Heart right ventricle (tissue), 16 donors: ENCODE measurements around the gene AKNA. TPM values are rescaled to one million over a fixed set of nuclear protein-coding genes. Genes with fewer than 3 reads are reported as not detected.
"Not testable (repeated sequence)": the region's sequence is repeated elsewhere in the genome, so short reads cannot be mapped to it uniquely, and the experiment has no call there.

ENCODE experiments used
- ATAC-seq, 8 donors: fragments of 200-7000 bp; cut with Tn5 transposase; one replicate each; pipeline ENCODE4 v1.9.1; 2020; ENCODE audit warnings: mild to moderate bottlenecking in 8 of 8, moderate library complexity in 8 of 8, moderate number of reproducible peaks in 1 of 8
- DNase-seq, 2 donors: peaks; one replicate each; pipeline ENCODE4 v3.0.0-alpha.2; 2020
- H3K27ac ChIP-seq, 10 donors: fragments of 200-600 bp; sonication (generic) in 2 of 10; one replicate each; pipeline versions ENCODE4 v1.5.0 to v1.8.0; 2020 to 2022; ENCODE audit warnings: mild to moderate bottlenecking in 3 of 10
- H3K27me3 ChIP-seq, 7 donors: fragments of 200-600 bp; one replicate each; pipeline ENCODE4 v1.8.0; 2021 to 2022; ENCODE audit warnings: mild to moderate bottlenecking in 2 of 7
- H3K36me3 ChIP-seq, 9 donors: fragments of 200-600 bp; sonication (generic) in 1 of 9; one replicate each; pipeline versions ENCODE4 v1.5.0 to v1.8.0; 2020 to 2022; ENCODE audit warnings: mild to moderate bottlenecking in 2 of 9
- H3K4me1 ChIP-seq, 9 donors: fragments of 200-600 bp; sonication (generic) in 1 of 9; one replicate each; pipeline versions ENCODE4 v1.5.0 to v1.8.0; 2020 to 2022; ENCODE audit warnings: mild to moderate bottlenecking in 4 of 9
- H3K4me3 ChIP-seq, 10 donors: fragments of 200-600 bp; sonication (generic) in 2 of 10; one replicate each; pipeline versions ENCODE4 v1.5.0 to v1.8.0; 2020 to 2022; ENCODE audit warnings: mild to moderate bottlenecking in 7 of 10, moderate library complexity in 2 of 10
- H3K9me3 ChIP-seq, 11 donors: fragments of 200-600 bp in 10 of 11; sonication (generic) in 2 of 11; one replicate each; pipeline versions ENCODE4 v1.5.0 to v1.8.0; 2013 to 2022; ENCODE audit warnings: mild to moderate bottlenecking in 2 of 11, control low read depth in 1 of 11, moderate library complexity in 1 of 11
- CTCF ChIP-seq, 9 donors: fragments of 200-600 bp; sonication (generic) in 2 of 9; IDR thresholded peaks; one replicate each; pipeline versions ENCODE4 v1.5.0 to v1.8.0; 2021 to 2022; ENCODE audit warnings: antibody characterized with exemption in 9 of 9, mild to moderate bottlenecking in 5 of 9, moderate library complexity in 1 of 9
- WGBS, 2 donors: extraction: QIAGEN DNeasy Blood & Tissue Kit; methylation state at CpG; one replicate each; pipeline ENCODE4 v1.1.7; 2013; ENCODE audit warnings: inconsistent platforms in 1 of 2; 5-methylcytosine and 5-hydroxymethylcytosine counted together
- intact Hi-C, 10 donors: fragments of 100-400 bp; cut with DNase I; formaldehyde crosslinking; loops; one replicate each; pipeline versions ENCODE4 v1.11.1 to v1.14.2; 2022
- polyA plus RNA-seq, 2 donors: library from polyadenylated mRNA; stranded (reverse); fragments of 200-250 nt; gene quantifications; one replicate each; pipeline ENCODE4 v1.2.3, GENCODE V29; 2013
- total RNA-seq, 10 donors: library from RNA; stranded (reverse); fragmentation: NEBNext Ultra II Directional in 3 of 10; extraction: Animal tissue kit (Norgen Biotek cat#: 25700) in 3 of 10; gene quantifications; one replicate each; pipeline versions ENCODE4 v1.2.1 to v1.2.4, GENCODE V29; 2021 to 2023
- donor health status: Arrhythmogenic right ventricular cardiomyopathy.
- donor health status: ischemic (EF 13 %, LVEDD 7.1; RV severe dilation, severe dysfunction).
- donor health status: healthy with polysubstance abuse.
- donor health status: DM: no; HTN: yes; CAD: no.
- donor health status: DM: no; HTN: no; CAD: no.
- donor health status: ischemic (EF 25% LVEDD 6.9; RV normal size, moderate dysfunction).
- donor health status: ischemic (EF 25% LVEDD 5.7; RV mildly dilated, moderate dysfunction).
- donor health status: healthy.
- donor health status: DM: yes; HTN: yes; CAD: no.
- donor health status: Ischemic cardiomyopathy.
- donor health status: ischemic (EF 35%, LVEDD 5.7; RV mildly dilated, moderate dysfunction).
- donor health status: nonischemic (EF 11% LVEDD 7.7; RV severe dilation, severe dysfunction).
- donor health status: DM: yes; HTN: yes; CAD: no.
- donor health status: PGD.
- donor health status: ischemic (EF 29% LVEDD 5.4; RV normal size, mild dysfunction).
- donor health status: nonischemic (EF 23%, LVEDD 6.1; RV moderate dilation, normal function).

AKNA gene
- total and polyA plus RNA-seq, 12 donors, result 2.7 to 20.5 (median 4.6) TPM

- no peak for ATAC-seq
- H3K36me3 ChIP-seq, result no peaks in the 10 kb centered on the region
- intact Hi-C loops, result no loop called here
Measured at GRCh38 chr9:114324492-114324891, 63.3 kb downstream of the AKNA start.

GRCh38 chr9:114323849-114324248, 63.9 kb downstream of the AKNA start:
- H3K27me3 ChIP-seq, result peaks cover 0 to 26% (median 11%) of the 10 kb centered on the region in 7 donors
- not testable (repeated sequence) for ATAC-seq

More at GRCh38 chr9:114324492-114324891, 63.3 kb downstream of the AKNA start:
- no peak overlapping the region for H3K27ac ChIP-seq
- TF ChIP-seq CTCF (IDR thresholded peaks at IDR 0.05), result no peak
- no peaks in the 10 kb centered on the region for H3K9me3 ChIP-seq
- WGBS, 2 donors, result 90 to 91% methylated on average over 8 of the region's 8 CpGs
- no peak for DNase-seq
- H3K27me3 ChIP-seq, result peaks cover 0 to 26% (median 11%) of the 10 kb centered on the region in 7 donors
- no peak overlapping the region for H3K4me3 ChIP-seq
- H3K4me1 ChIP-seq, result no peaks in the 10 kb centered on the region

GRCh38 chr9:114322831-114323531, 64.8 kb downstream of the AKNA start, which contains the start of gene ORM1:
Gene ORM1, plus strand, starts transcription at chr9:114323098. Its CDS starts 36 bp downstream, at chr9:114323134.
- intact Hi-C loops, H3K27ac ChIP-seq, H3K4me1 ChIP-seq, H3K4me3 ChIP-seq, DNase-seq, H3K9me3 ChIP-seq, H3K36me3 ChIP-seq: not testable (repeated sequence)
- WGBS, 2 donors, result 74 to 77% methylated on average over 3 to 4 of the region's 15 CpGs
- peak in 4 of 8 donors; percentile 24 to 56 (median 48) for ATAC-seq
- H3K27me3 ChIP-seq, result peaks cover 0 to 22% (median 10%) of the 10 kb centered on the region in 7 donors

More at GRCh38 chr9:114323849-114324248, 63.9 kb downstream of the AKNA start:
- WGBS, 2 donors, result 72 to 85% methylated on average over 5 to 6 of the region's 6 CpGs
- H3K9me3 ChIP-seq, H3K27ac ChIP-seq, intact Hi-C loops, H3K36me3 ChIP-seq, H3K4me1 ChIP-seq, DNase-seq, H3K4me3 ChIP-seq: not testable (repeated sequence)

- H3K4me1 ChIP-seq, DNase-seq, ATAC-seq, intact Hi-C loops, H3K9me3 ChIP-seq, H3K36me3 ChIP-seq, H3K27ac ChIP-seq, H3K4me3 ChIP-seq: not testable (repeated sequence)
- 75 to 82% methylated on average over 11 to 12 of the region's 12 CpGs for WGBS, 2 donors
- peaks cover 0 to 22% (median 10%) of the 10 kb centered on the region in 7 donors for H3K27me3 ChIP-seq
Measured at GRCh38 chr9:114322160-114322818, 65.5 kb downstream of the AKNA start.

GRCh38 chr9:114321759-114322158, 66.0 kb downstream of the AKNA start:
- 82 to 91% methylated on average over 8 of the region's 8 CpGs for WGBS, 2 donors
- no peak for ATAC-seq

GRCh38 chr9:114320710-114321109, 67.1 kb downstream of the AKNA start:
- WGBS, 2 donors, result 91 to 99% methylated on average over 7 of the region's 7 CpGs
- H3K27ac ChIP-seq, H3K4me3 ChIP-seq, DNase-seq, H3K4me1 ChIP-seq, intact Hi-C loops, ATAC-seq, H3K36me3 ChIP-seq, H3K9me3 ChIP-seq: not testable (repeated sequence)
- peaks cover 0 to 21% (median 10%) of the 10 kb centered on the region in 7 donors for H3K27me3 ChIP-seq

More at GRCh38 chr9:114321759-114322158, 66.0 kb downstream of the AKNA start:
- intact Hi-C loops, result no loop called here
- TF ChIP-seq CTCF (IDR thresholded peaks at IDR 0.05), result no peak
- Histone ChIP-seq H3K27me3 (peaks cover 0 to 22% (median 10%) of the 10 kb centered on the region in 7 donors), H3K27ac (no peak overlapping the region), H3K36me3 (no peaks in the 10 kb centered on the region), H3K4me3 (no peak overlapping the region), H3K4me1 (peaks cover 0 to 8% (median 0%) of the 10 kb centered on the region in 9 donors), H3K9me3 (no peaks in the 10 kb centered on the region)
- DNase-seq, result no peak
